Neural crest cell (in vitro differentiated cells): ENCODE measurements around the gene TNFRSF1A. TPM values are rescaled to one million over a fixed set of nuclear protein-coding genes. Genes with fewer than 3 reads are reported as not detected.

Experiments
- DNase-seq: peaks from one replicate; pipeline ENCODE4 v3.0.0; 2021; ENCODE audit warnings: low read depth, mixed read lengths, low spot score
- H3K27ac Mint-ChIP-seq: one replicate; pipeline ENCODE4 v1.8.0; 2021; ENCODE audit warnings: mild to moderate bottlenecking, mixed read lengths; ENCODE audit not compliant: unreplicated experiment
- H3K27me3 Mint-ChIP-seq: 2 replicates; pipeline ENCODE4 v1.8.0; 2021; ENCODE audit warnings: low read depth, mild to moderate bottlenecking, mixed read lengths
- H3K36me3 Mint-ChIP-seq: 2 replicates; pipeline ENCODE4 v1.8.0; 2021; ENCODE audit warnings: low read depth, mild to moderate bottlenecking, mixed read lengths
- H3K4me1 Mint-ChIP-seq: 2 replicates; pipeline ENCODE4 v1.8.0; 2021; ENCODE audit warnings: mixed read lengths
- H3K4me3 Mint-ChIP-seq: one replicate; pipeline ENCODE4 v1.8.0; 2021; ENCODE audit warnings: mild to moderate bottlenecking, mixed read lengths
- H3K9me3 Mint-ChIP-seq: 2 replicates; pipeline ENCODE4 v1.8.0; 2021; ENCODE audit warnings: mixed read lengths
- total RNA-seq: library from RNA; stranded (reverse); gene quantifications from 2 replicates; pipeline ENCODE4 v1.2.1, GENCODE V29; 2021
- TF ChIP-seq, protein P1 (sequence below): fragments of 200-600 bp; sonication (generic); conservative IDR thresholded peaks from 2 replicates; pipeline ENCODE4 v1.5.0; 2021; ENCODE audit warnings: antibody characterized with exemption, mild to moderate bottlenecking

TNFRSF1A gene
- total RNA-seq, 1 donor from 2014 or later: 47.7 TPM

DNA sequence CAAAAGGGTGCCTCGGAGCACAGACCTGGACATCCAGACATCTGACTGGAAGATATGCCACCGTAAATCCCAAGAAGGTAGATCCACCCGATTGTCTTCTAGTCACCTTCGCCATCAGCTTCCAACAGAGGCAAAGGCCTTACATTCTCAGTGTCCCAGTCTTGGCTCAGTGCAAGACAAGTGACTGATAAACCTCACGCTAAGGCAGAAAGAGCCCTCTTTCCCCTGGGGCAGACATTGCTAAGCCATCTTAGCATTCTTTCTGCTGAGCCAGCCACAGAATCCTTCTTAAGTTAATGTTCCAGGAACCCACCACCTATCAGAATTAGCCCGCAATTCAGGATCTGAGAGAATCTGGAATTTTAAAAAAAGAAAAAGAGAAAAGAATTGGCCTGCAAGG lies 35.7 kb downstream of the TNFRSF1A start:
- H3K4me1 Mint-ChIP-seq: peaks cover 15% of the 10 kb centered on the region
- no peak overlapping the region for H3K27ac Mint-ChIP-seq
- DNase-seq: no peak
- peaks cover 23% of the 10 kb centered on the region for H3K27me3 Mint-ChIP-seq
- H3K9me3 Mint-ChIP-seq: no peaks in the 10 kb centered on the region
- no peak overlapping the region for H3K4me3 Mint-ChIP-seq
- TF ChIP-seq, protein P1, sequence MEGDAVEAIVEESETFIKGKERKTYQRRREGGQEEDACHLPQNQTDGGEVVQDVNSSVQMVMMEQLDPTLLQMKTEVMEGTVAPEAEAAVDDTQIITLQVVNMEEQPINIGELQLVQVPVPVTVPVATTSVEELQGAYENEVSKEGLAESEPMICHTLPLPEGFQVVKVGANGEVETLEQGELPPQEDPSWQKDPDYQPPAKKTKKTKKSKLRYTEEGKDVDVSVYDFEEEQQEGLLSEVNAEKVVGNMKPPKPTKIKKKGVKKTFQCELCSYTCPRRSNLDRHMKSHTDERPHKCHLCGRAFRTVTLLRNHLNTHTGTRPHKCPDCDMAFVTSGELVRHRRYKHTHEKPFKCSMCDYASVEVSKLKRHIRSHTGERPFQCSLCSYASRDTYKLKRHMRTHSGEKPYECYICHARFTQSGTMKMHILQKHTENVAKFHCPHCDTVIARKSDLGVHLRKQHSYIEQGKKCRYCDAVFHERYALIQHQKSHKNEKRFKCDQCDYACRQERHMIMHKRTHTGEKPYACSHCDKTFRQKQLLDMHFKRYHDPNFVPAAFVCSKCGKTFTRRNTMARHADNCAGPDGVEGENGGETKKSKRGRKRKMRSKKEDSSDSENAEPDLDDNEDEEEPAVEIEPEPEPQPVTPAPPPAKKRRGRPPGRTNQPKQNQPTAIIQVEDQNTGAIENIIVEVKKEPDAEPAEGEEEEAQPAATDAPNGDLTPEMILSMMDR: no peak
- H3K36me3 Mint-ChIP-seq: no peaks in the 10 kb centered on the region

DNA sequence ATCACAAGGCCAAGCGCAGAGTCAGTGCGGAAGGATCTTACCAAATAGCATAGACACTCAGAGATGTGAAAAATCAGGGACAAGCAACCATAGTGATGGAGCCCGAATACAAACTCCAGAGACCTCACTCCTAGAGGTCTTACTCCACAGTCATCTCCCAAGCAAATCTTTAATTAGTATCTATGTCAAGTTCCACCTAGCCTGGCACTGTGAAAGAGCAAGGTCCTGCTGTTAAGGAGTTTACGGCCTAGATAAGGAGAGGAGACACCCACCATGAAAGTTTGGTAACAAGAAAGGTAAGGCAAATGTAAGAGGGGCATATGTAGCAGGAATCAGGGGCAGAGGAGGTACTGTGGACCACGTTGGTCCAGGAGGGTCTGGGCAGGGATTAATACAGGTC lies 38.8 kb downstream of the TNFRSF1A start:
- H3K27ac Mint-ChIP-seq: no peak overlapping the region
- H3K4me1 Mint-ChIP-seq: peaks cover 8% of the 10 kb centered on the region
- H3K36me3 Mint-ChIP-seq: no peaks in the 10 kb centered on the region
- no peaks in the 10 kb centered on the region for H3K9me3 Mint-ChIP-seq
- no peak overlapping the region for H3K4me3 Mint-ChIP-seq
- TF ChIP-seq, protein P1: no peak
- no peak for DNase-seq
- H3K27me3 Mint-ChIP-seq: peaks cover 7% of the 10 kb centered on the region

DNA sequence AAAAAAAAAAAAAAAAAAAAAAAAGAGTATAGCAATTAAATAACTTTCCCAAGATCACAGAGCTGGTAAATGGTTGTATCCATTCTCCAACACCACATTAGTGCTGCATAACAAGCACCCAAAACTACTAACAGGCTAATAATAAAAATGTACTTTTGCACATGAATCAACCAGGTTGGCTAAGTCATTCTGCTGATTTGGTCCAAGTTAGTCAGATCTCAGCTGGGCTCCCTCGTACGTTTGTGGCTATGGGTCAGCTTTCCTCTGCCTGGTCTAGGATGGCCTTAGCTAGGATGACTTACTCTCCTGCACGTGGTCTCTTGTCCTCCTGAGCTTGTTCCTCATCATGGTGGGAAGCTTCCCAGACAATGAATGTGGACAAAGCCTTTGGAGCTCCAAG lies 39.3 kb downstream of the TNFRSF1A start:
- H3K4me1 Mint-ChIP-seq: peaks cover 10% of the 10 kb centered on the region
- no peaks in the 10 kb centered on the region for H3K9me3 Mint-ChIP-seq
- no peak overlapping the region for H3K27ac Mint-ChIP-seq
- peaks cover 4% of the 10 kb centered on the region for H3K27me3 Mint-ChIP-seq
- no peaks in the 10 kb centered on the region for H3K36me3 Mint-ChIP-seq
- no peak for DNase-seq
- H3K4me3 Mint-ChIP-seq: no peak overlapping the region
- TF ChIP-seq, protein P1: no peak

DNA sequence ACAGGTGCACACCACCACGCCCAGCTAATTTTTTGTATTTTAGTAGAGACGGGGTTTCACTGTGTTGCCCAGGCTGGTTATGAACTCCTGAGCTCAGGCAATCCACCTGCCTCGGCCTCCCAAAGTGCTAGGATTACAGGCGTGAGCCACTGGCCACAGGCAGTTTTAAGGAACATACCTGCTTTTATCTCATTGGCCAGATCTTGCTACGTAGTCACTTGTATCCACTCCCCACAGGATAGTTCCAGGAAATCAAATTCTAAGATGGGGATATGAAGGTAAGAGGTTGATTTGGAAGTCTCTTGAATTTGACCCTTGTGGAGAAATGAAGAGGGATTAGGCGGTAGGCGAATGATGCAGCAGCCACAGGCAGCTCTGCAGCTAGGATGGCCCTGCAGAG lies 40.2 kb downstream of the TNFRSF1A start:
- Mint-ChIP-seq H3K4me3 (no peak overlapping the region), H3K36me3 (no peaks in the 10 kb centered on the region), H3K27ac (no peak overlapping the region), H3K27me3 (peaks cover 2% of the 10 kb centered on the region), H3K9me3 (no peaks in the 10 kb centered on the region), H3K4me1 (peaks cover 9% of the 10 kb centered on the region)
- TF ChIP-seq, protein P1: no peak
- DNase-seq: no peak

DNA sequence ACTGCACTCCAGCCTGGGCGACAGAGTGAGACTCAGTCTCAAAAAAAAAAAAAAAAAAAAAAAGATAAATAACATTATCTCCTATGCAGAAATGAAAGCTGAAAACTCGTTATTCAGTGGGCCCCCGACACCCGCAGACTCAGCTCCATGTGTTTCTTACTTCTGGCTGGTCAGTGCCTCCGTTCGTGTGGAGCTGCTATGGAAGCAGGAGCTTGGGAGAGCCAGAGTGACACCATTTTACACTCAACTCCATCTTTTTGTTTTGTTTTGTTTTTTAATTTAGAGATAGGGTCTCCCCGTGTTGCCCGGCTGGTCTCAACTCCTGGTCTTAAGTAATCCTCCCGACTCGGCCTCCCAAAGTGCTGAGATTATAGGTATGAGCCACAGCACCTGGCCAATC lies 44.7 kb downstream of the TNFRSF1A start:
- Mint-ChIP-seq H3K27ac (no peak overlapping the region), H3K4me3 (no peak overlapping the region), H3K27me3 (no peaks in the 10 kb centered on the region), H3K9me3 (no peaks in the 10 kb centered on the region), H3K4me1 (peaks cover 24% of the 10 kb centered on the region), H3K36me3 (no peaks in the 10 kb centered on the region)
- TF ChIP-seq, protein P1: no peak
- no peak for DNase-seq
